ENCODE measurements around the gene PGAM1.

DNA sequence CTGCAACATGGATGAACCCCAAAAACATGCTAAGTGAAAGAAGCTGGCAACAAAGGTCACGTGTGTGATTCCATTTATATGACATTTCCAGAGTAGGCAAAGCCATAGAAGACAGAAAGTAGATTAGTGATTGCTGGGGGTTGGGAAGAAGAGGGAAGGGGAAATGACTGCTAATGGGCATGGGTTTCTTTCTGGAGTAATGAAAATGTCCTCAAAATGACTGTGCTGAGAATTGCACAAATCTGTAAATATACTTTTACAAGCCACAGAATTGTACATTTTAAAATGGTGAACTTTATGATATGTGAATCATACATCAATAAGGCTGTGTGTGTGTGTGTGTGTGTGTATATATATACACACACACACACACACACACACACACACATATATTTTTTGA lies 56.4 kb downstream of the PGAM1 start:
- TF ChIP-seq, protein P1, sequence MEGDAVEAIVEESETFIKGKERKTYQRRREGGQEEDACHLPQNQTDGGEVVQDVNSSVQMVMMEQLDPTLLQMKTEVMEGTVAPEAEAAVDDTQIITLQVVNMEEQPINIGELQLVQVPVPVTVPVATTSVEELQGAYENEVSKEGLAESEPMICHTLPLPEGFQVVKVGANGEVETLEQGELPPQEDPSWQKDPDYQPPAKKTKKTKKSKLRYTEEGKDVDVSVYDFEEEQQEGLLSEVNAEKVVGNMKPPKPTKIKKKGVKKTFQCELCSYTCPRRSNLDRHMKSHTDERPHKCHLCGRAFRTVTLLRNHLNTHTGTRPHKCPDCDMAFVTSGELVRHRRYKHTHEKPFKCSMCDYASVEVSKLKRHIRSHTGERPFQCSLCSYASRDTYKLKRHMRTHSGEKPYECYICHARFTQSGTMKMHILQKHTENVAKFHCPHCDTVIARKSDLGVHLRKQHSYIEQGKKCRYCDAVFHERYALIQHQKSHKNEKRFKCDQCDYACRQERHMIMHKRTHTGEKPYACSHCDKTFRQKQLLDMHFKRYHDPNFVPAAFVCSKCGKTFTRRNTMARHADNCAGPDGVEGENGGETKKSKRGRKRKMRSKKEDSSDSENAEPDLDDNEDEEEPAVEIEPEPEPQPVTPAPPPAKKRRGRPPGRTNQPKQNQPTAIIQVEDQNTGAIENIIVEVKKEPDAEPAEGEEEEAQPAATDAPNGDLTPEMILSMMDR (IDR thresholded peaks at IDR 0.05), result no peak
- TF ChIP-seq POLR2A (IDR thresholded peaks at IDR 0.05), result no peak

Data from heart left ventricle (tissue), 13 donors.